Mucosa of gallbladder (tissue), 1 donor: ENCODE measurements around the gene THOP1. TPM values are rescaled to one million over a fixed set of nuclear protein-coding genes. Genes with fewer than 3 reads are reported as not detected.

Source experiments
- DNase-seq: peaks from one replicate; pipeline ENCODE4 v3.0.0-alpha.2; 2020; ENCODE audit warnings: low spot score
- total RNA-seq: library from RNA; stranded (reverse); gene quantifications from one replicate; pipeline ENCODE4 v1.2.1, GENCODE V29; 2021
- donor health status: DM: no; HTN: no; CAD: no.

Gene THOP1
- total RNA-seq, 1 donor from 2014 or later, result 44.5 TPM

GRCh38 chr19:2854849-2855248 lies 69.5 kb downstream of the THOP1 start:
- DNase-seq, result no peak

GRCh38 chr19:2856457-2857050 lies 71.3 kb downstream of the THOP1 start:
- no peak for DNase-seq

DNA sequence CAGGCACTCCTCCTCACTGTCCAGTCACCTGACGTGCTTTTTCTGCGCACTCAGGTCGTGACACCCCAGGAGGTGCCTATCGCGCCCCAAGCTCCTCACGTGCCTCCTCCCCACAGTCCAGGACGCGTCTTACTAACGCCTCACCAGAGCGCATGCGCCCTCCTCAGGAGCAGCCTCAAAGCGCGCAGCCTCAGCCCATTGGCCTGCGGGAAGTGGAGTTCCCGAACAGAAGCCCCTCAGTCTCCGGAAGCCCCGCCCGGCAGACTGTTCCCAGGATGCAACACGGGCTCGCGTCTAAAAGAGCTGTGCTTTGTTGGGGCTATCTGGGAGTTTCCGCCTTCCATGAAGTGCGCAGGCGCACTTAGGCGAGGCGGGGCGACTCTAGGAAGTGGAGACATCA lies 73.6 kb downstream of the THOP1 start:
- DNase-seq, result no peak

GRCh38 chr19:2863816-2864215 lies 78.5 kb downstream of the THOP1 start:
- DNase-seq, result no peak

Other genes with a start within 250 kb of the THOP1 start
- gene GNG7, start 82.8 kb upstream of the THOP1 start, total RNA-seq, result 12.4 TPM
- 0.75 TPM for gene DIRAS1, start 64.1 kb upstream of the THOP1 start, total RNA-seq
- 33.8 TPM for gene SLC39A3, start 45.5 kb upstream of the THOP1 start, total RNA-seq
- gene SGTA, start 2.2 kb upstream of the THOP1 start, total RNA-seq, result 54.0 TPM
- gene ZNF554, start 34.4 kb downstream of the THOP1 start, total RNA-seq, result 4.6 TPM
- gene ZNF555, start 56.0 kb downstream of the THOP1 start, total RNA-seq, result 5.8 TPM
- not detected for gene ZNF556, start 81.8 kb downstream of the THOP1 start, total RNA-seq
- 6.0 TPM for gene ZNF57, start 115.4 kb downstream of the THOP1 start, total RNA-seq
- gene ZNF77, start 159.5 kb downstream of the THOP1 start, total RNA-seq, result 2.8 TPM
- gene TLE6, start 192.1 kb downstream of the THOP1 start, total RNA-seq, result 0.63 TPM
- gene TLE2, start 243.8 kb downstream of the THOP1 start, total RNA-seq, result 64.6 TPM